HG03060 (cell line): ENCODE measurements around the gene CCP110.

Experiments used
- ATAC-seq: cut with Tn5 transposase; IDR thresholded peaks from one replicate; pipeline ENCODE4 v1.9.1; 2021; ENCODE audit warnings: low read depth, moderate number of reproducible peaks; ENCODE audit not compliant: unreplicated experiment

Gene CCP110

GRCh38 chr16:19595043-19595767, 71.5 kb downstream of the CCP110 start:
- ATAC-seq = no peak

GRCh38 chr16:19598805-19599510, 75.2 kb downstream of the CCP110 start:
- ATAC-seq = no peak

- no peak for ATAC-seq
Observed at GRCh38 chr16:19599968-19600716, 76.4 kb downstream of the CCP110 start.

- ATAC-seq = no peak
Observed at GRCh38 chr16:19601083-19601976, 77.6 kb downstream of the CCP110 start.
